CMK (cell line): ENCODE data around the gene ARHGAP33.
"Not testable (repeated sequence)": the region's sequence is repeated elsewhere in the genome, so short reads cannot be mapped to it uniquely, and the experiment has no call there.

Experiments used
- DNase-seq: peaks from one replicate; pipeline ENCODE4 v3.0.0-alpha.2; 2010; ENCODE audit warnings: low read depth

ARHGAP33 gene

GRCh38 chr19:35755131-35755549, 20.2 kb upstream of the ARHGAP33 start:
- no peak for DNase-seq

GRCh38 chr19:35755550-35756376, 19.6 kb upstream of the ARHGAP33 start:
- no peak for DNase-seq

- DNase-seq: no peak
These were observed 18.8 kb upstream of the ARHGAP33 start, which contains the start of gene HSPB6 for GRCh38 chr19:35756377-35757230. Gene HSPB6 (minus strand): TSS chr19:35757029. CDS start chr19:35757008, 21 bp downstream.

- no peak for DNase-seq
These were observed 18.1 kb upstream of the ARHGAP33 start for GRCh38 chr19:35757231-35757748.

GRCh38 chr19:35757749-35758608, 17.4 kb upstream of the ARHGAP33 start, which contains the start of gene PROSER3:
Gene PROSER3 (plus strand): TSS chr19:35758176. CDS start chr19:35758216, 40 bp downstream.
- peak; percentile 98 for DNase-seq

GRCh38 chr19:35759697-35760096, 15.7 kb upstream of the ARHGAP33 start:
- DNase-seq: no peak

GRCh38 chr19:35760711-35761349, 14.5 kb upstream of the ARHGAP33 start:
- DNase-seq: no peak

- DNase-seq: no peak
These were observed 10.7 kb upstream of the ARHGAP33 start for GRCh38 chr19:35764432-35765315.

- no peak for DNase-seq
These were observed 8.7 kb upstream of the ARHGAP33 start for GRCh38 chr19:35766571-35767104.

- no peak for DNase-seq
These were observed 7.9 kb upstream of the ARHGAP33 start for GRCh38 chr19:35767288-35768081.

- no peak for DNase-seq
These were observed 7.3 kb upstream of the ARHGAP33 start for GRCh38 chr19:35768082-35768421.

- not testable (repeated sequence) for DNase-seq
These were observed 3.0 kb upstream of the ARHGAP33 start for GRCh38 chr19:35772362-35772761.

- DNase-seq: no peak
These were observed 2.2 kb upstream of the ARHGAP33 start for GRCh38 chr19:35773020-35773806.

- no peak for DNase-seq
These were observed 904 bp upstream of the ARHGAP33 start for GRCh38 chr19:35774274-35775045.

GRCh38 chr19:35775046-35775297, 392 bp upstream of the ARHGAP33 start:
- DNase-seq: no peak

- DNase-seq: no peak
These were observed 881 bp downstream of the ARHGAP33 start for GRCh38 chr19:35776102-35776788.
